HL-60/S4 (cell line): Measurements from ENCODE around the gene FRMD4A.
"Not testable (repeated sequence)": the region's sequence is repeated elsewhere in the genome, so short reads cannot be mapped to it uniquely, and the experiment has no call there.

Source experiments
- in situ Hi-C: fragments of 300-500 bp; cut with MboI; formaldehyde crosslinking; loops from 2 replicates; pipeline ENCODE4 v1.14.3; 2022; ENCODE audit warnings: low sequenced_read_pairs

Gene FRMD4A

DNA sequence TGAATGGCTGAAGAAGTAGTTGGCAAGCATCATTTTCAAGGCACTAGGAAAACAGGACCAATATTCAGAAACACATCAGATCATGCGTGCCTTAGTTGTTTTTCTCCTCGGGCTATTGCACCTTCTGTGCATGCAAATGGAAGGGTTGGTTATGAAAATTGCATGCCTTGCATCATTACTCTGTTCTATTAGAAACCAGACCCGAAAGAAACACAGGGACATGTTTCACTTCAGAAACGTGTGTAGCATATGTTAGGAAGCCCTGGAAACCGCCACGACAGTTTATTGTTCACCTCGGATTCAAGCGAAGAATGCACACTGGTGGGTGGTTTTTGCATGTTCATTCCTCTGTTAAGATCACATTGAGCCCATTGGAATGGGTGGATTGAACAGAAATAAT is 214.7 kb downstream of the FRMD4A start:
- in situ Hi-C loops, result no loop called here

DNA sequence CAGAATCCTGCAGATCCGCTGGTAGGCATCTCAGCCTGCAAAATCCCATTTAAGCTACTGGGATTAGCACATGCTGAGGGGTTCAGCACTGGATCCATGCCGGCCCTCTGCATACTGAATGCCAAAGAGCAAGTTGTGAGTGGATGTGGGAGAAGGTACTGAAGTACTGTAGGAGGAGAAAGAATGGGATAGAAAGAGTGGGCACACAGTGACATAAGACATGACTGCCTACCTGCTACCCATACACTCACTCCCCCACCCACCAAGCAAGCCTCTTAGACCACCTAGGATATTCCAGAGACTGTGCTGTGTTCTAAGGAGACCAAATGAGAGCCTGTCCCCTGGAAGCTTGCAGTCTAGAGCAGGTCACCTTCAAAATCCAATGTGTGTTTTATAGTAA is 215.9 kb downstream of the FRMD4A start:
- in situ Hi-C loops, result no loop called here

GRCh38 chr10:14112056-14112455 is 218.7 kb downstream of the FRMD4A start:
- in situ Hi-C loops, result no loop called here

DNA sequence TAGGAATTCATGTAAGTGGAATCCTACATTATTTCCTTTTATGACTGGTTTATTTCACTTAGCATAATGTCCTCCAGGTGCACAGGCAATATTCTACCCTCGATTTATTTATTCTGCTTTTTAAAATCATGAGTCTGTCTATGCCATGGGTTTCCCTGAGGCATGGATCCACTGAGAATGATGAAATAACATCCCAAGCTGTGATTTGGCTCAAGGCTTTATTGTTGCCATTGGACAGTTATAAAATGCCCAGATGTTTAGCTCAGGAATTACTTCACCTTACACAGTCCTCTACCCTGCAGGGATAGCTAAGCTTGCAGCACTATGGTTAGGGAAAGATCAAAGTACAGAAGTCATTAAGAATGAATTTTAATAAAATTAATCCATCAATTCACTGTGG is 219.5 kb downstream of the FRMD4A start:
- in situ Hi-C loops, result no loop called here

DNA sequence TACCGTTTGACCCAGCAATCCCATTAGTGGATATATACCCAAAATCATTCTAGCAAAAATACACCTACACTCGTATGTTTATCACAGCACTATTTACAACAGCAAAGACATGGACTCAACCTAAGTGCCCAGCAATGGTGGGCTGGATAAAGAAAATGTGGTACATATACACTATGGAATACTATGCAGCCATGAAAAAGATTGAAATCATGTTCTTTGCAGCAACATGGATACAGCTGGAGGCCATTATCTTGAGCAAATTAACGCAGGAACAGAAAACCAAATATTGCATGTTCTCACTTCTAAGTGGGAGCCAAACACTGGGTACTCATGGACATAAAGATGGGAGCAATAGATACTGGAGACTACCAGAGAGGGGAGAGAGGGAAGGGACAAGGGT is 223.9 kb downstream of the FRMD4A start:
- in situ Hi-C loops, result no loop called here

DNA sequence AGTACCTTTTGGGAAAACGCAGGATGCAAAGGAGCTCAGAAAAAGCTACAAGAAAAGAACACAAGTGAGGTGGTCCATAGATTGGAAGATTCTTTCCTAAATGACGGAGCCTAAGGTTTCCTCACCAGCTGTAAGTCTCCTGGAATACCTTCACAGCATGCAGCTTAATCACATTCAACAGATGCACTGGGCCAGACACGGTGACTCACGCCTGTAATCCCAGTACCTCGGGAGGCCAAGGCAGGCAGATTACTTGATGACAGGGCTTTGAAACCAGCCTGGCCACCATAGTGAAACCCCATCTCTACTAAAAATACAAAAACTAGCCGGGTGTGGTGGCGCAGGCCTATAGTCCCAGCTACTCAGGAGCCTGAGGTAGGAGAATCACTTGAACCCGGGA is 228.7 kb downstream of the FRMD4A start:
- in situ Hi-C loops, result no loop called here

DNA sequence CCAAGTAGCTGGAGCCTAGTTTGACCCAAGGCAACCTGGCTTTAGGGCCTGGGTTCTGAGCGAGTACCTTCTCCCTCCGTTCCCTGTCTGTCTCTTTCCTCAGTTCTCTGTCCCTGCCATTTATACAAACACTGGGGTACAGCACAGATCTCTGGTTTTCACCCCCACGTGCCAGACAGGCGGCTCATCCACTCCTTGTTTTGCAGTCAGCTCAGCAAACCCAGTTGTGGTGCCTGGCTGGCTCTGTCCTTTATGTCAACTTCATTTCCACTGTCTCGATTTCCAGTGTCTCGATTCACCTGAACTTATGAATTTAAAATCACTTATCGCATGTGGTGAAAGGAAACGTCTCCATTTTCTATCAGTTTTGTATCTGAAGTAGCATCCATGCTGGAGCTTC is 230.8 kb downstream of the FRMD4A start:
- in situ Hi-C loops, result no loop called here

- in situ Hi-C loops, result no loop called here
These were observed 236.8 kb downstream of the FRMD4A start for GRCh38 chr10:14093730-14094484.

GRCh38 chr10:14092799-14093198 is 237.9 kb downstream of the FRMD4A start:
- in situ Hi-C loops, result no loop called here

DNA sequence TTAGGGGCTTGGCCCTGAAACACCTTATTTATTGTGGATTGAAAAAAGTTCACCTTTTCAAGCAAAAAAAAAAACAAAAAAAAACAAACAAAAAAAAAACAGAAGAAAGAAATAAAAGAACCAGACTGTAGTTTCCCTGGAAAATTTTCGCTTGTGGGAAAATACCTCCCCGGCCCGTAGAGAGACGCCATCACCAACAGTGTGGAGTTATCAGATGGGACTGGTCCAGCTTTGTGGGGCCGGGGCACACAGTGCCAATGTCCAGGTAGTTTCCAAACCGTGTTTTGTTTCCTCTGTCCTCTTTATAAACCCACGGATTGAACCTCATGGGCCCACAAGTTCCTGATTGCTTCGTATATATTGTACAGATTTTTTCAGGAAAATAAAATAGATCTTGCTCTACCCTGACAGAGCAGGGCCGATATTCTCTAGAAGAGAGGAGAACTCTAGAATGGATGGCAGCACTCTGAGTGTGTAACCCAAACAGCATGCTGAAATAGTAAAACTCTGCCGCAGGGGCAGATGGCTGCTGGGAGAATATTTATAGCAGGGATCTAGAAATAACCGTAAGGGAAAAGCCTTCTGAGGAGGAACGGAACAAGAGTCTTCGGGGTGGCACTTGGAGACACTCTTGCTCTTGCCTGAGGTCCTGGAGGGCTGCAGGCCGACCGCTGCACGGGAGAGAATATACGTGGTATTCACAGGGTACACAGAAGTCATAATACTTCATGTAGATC is 241.0 kb downstream of the FRMD4A start:
- in situ Hi-C loops, result no loop called here

- in situ Hi-C loops, result no loop called here
These were observed 243.2 kb downstream of the FRMD4A start for GRCh38 chr10:14087566-14087965.

DNA sequence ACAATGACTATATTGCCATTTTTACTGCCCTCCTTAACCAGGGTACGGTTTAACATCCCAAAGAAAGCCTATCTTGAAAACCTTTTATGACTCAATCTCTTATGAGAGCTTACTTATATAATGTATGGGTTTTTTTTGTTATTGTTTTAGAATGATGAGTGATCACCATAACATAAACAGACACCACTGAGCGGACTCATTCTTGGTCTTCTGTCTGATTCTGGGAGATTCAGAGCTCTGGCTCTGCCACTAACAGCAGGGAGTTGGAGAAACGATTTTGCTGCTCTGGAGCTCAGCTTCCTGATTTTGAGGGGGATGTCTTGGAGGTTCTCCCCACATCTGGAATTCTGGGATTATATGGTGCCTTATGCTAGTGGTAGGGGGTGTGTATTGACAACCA is 244.1 kb downstream of the FRMD4A start:
- in situ Hi-C loops, result no loop called here

GRCh38 chr10:14084875-14085274 is 245.8 kb downstream of the FRMD4A start:
- in situ Hi-C loops, result no loop called here

DNA sequence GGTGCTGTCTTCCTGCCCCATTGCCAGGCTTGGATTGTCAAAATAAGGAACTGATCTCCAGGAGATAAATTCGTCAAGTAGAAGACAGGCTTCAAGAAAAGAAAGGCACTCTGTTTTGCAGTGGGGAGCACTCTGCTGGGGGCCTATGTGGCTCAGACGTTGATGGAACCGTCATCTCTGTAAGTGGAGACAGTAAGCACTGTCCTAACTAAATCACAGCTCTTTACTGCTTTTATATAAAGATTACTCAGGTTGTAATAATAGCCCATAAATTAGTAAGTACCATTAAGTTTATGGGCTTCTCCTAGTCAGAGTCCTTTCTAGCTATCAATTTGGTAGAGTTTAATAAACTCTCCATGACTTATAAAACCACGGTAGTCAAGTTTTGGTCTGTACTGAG is 249.9 kb downstream of the FRMD4A start:
- in situ Hi-C loops, result no loop called here

- in situ Hi-C loops, result no loop called here
These were observed 253.3 kb downstream of the FRMD4A start for GRCh38 chr10:14077430-14077829.

DNA sequence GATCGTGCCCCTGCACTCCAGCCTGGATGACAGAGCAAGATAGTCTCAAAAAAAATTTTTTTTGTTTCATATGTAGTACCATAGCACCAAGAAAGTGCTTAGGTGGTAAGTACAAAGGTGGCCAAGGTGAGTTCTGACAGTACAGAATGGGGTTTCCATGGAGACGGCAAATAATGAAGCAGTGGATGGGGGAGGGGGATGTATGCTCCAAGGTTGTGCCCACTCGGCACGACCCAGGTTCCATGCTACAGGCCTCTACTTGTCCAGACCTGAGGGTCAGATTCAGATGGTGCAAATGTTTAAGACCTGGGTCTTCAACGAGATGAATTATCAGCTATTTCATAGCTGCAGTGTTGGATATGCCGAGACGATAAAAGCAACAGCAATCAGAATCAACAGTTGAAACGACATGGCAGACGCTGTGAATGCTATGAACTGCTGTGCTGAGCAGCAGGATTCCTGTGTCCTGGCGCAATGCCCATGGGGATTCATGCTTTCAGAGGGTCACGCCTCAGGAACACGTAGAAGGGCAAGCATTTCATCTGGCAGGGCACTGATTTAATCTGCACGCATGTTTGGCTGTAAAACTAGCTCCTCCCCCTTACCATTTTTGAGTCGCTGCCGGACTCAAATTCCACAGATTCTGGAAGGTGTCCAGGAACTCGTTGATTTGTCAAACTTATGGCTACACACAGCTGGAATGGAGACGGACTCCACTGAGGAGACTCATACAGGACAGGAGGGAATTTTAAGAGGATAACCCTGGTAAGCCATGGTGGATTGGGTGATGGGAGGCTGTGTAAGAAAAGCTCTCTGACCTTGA is 256.5 kb downstream of the FRMD4A start:
- in situ Hi-C loops, result no loop called here

GRCh38 chr10:14072541-14072940 is 258.2 kb downstream of the FRMD4A start:
- in situ Hi-C loops, result no loop called here

- in situ Hi-C loops, result no loop called here
These were observed 258.8 kb downstream of the FRMD4A start for GRCh38 chr10:14071956-14072355.

DNA sequence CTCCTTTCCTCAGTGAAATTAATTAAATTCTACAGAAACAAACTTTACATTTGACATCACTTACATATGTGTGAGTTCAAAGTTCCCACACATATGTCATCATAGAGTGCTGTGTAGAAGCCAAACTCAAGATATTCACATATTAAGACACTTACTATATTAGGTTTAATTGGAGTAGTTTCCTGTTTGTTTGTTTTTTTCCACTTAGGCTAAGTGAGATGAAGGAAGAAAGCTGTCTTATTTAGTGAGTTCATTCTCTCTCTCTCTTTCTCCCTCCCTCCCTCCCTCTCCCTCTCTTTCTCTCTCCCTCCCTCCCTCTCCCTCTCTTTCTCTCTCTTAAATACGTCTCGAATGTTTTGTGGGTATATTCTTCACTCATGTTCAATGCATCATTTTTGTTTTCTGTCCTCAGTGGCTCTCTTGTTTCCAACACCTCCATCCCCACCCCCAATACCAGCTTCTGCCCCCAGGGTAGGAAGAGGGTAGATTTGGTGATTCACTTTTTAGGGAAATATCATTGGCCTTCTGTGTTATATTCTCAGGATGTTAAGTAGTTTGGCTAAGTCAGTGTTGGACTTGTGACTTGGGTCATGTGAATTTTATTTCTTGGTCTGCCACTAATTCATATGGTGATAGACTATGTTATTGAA is 262.0 kb downstream of the FRMD4A start:
- in situ Hi-C loops, result no loop called here

- in situ Hi-C loops, result not testable (repeated sequence)
These were observed 263.1 kb downstream of the FRMD4A start for GRCh38 chr10:14067638-14068037.

DNA sequence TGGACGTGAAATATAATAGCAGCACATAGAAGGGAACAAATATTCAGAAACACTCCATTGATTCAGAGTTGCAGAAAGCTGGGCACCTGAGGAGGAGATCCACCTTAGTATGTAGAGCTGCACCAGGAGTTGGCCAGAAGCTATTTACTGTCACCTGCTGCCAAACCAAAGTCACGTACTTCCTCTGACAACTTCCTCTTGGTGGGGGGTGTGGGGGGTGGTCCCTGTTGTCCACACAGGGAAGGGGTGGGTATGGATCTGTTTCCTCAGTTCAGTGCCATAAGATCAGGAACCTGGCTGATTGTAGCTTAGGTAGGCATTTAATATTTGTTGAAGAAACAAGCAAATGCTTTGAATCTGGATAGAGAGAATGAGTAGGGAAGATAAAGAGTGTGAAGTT is 264.6 kb downstream of the FRMD4A start:
- in situ Hi-C loops, result no loop called here
